ENCODE results near the gene FANCB. TPM values are rescaled to one million over a fixed set of nuclear protein-coding genes. Genes with fewer than 3 reads are reported as not detected.
A peak's percentile ranks its signal among the peaks of the same experiment; 100 is the strongest.

The FANCB gene
- total RNA-seq (1 to 10 TPM; 3.2 to 4.3 (median 3.9) TPM), polyA plus RNA-seq (1 to 10 TPM in 1 of 3 donors, under 1 TPM in 2; 0.54 to 1.2 (median 0.64) TPM)
- long read RNA-seq, donor 1, result 0 reads
- long read RNA-seq, donor 2, result 0 reads

- H3K27ac ChIP-seq, result peak within 1 kb of the TSS; percentile 61 to 94 (median 86)
- no peaks in the 10 kb centered on the region for H3K9me3 ChIP-seq
- TF ChIP-seq POLR2AphosphoS5 (IDR thresholded peaks at IDR 0.05) (peak; percentile 72 to 88 (median 85)), CTCF (IDR thresholded peaks at IDR 0.05 in 8 of 11, conservative IDR thresholded peaks at IDR 0.05 in 3 of 11) (peak in 1 of 11 experiments; percentile 24), POLR2A (IDR thresholded peaks at IDR 0.05) (peak in 1 of 3 donors; percentile 25)
- peaks cover 0 to 33% (median 9%) of the 10 kb centered on the region in 6 donors for H3K4me1 ChIP-seq
- 0 to 50% (median 2%) methylated on average over 7 to 78 of the region's 78 CpGs for WGBS, 5 donors
- DNase-seq, result peak; percentile 98
- peak within 1 kb of the TSS; percentile 45 to 87 (median 54) for H3K4me3 ChIP-seq
- intact Hi-C loops (cut with DNase I; ENCODE audit: low total_unique reads), result no loop called here
- no peaks in the 10 kb centered on the region for H3K36me3 ChIP-seq
- H3K27me3 ChIP-seq (replicated peaks in 1 of 7), result no peaks in the 10 kb centered on the region
Observed at GRCh38 chrX:14872851-14873675, at the start of gene FANCB, which contains the start of gene MOSPD2. Gene FANCB (minus strand): TSS chrX:14873069. CDS start chrX:14865510, 7,559 bp downstream. Gene MOSPD2 (plus strand): TSS chrX:14873421. CDS start chrX:14873529, 108 bp downstream.

- Histone ChIP-seq H3K27ac (no peak overlapping the region), H3K27me3 (replicated peaks in 1 of 7) (no peaks in the 10 kb centered on the region), H3K9me3 (no peaks in the 10 kb centered on the region), H3K36me3 (peaks cover 0 to 32% (median under 1%) of the 10 kb centered on the region in 6 donors), H3K4me3 (no peak overlapping the region), H3K4me1 (no peaks in the 10 kb centered on the region)
- TF ChIP-seq POLR2AphosphoS5 (IDR thresholded peaks at IDR 0.05), result no peak
- TF ChIP-seq CTCF (IDR thresholded peaks at IDR 0.05 in 8 of 11, conservative IDR thresholded peaks at IDR 0.05 in 3 of 11), result no peak
- intact Hi-C loops (cut with DNase I; ENCODE audit: low total_unique reads), result no loop called here
- no peak for DNase-seq
- WGBS, 5 donors, result 77 to 93% (median 92%) methylated on average over 6 of the region's 6 CpGs
Observed at GRCh38 chrX:14922437-14922836, 49.6 kb upstream of the FANCB start.

GRCh38 chrX:14920196-14920595, 47.3 kb upstream of the FANCB start:
- TF ChIP-seq POLR2A (IDR thresholded peaks at IDR 0.05) (no peak), CTCF (IDR thresholded peaks at IDR 0.05 in 8 of 11, conservative IDR thresholded peaks at IDR 0.05 in 3 of 11) (no peak), POLR2AphosphoS5 (IDR thresholded peaks at IDR 0.05) (no peak)
- no peaks in the 10 kb centered on the region for H3K9me3 ChIP-seq
- no peak overlapping the region for H3K27ac ChIP-seq
- DNase-seq, result no peak
- H3K4me1 ChIP-seq, result no peaks in the 10 kb centered on the region
- intact Hi-C loops (cut with DNase I; ENCODE audit: low total_unique reads), result no loop called here
- no peaks in the 10 kb centered on the region for H3K27me3 ChIP-seq (replicated peaks in 1 of 7)
- no peak overlapping the region for H3K4me3 ChIP-seq
- WGBS, 5 donors, result 89 to 100% (median 96%) methylated on average over 2 of the region's 2 CpGs
- peaks cover 0 to 54% (median 13%) of the 10 kb centered on the region in 6 donors for H3K36me3 ChIP-seq

- Histone ChIP-seq H3K27ac (no peak overlapping the region), H3K4me1 (no peaks in the 10 kb centered on the region), H3K27me3 (replicated peaks in 1 of 7) (no peaks in the 10 kb centered on the region), H3K9me3 (no peaks in the 10 kb centered on the region), H3K4me3 (no peak overlapping the region), H3K36me3 (peaks cover 0 to 62% (median 13%) of the 10 kb centered on the region in 6 donors)
- no peak for TF ChIP-seq POLR2A (IDR thresholded peaks at IDR 0.05)
- intact Hi-C loops (cut with DNase I; ENCODE audit: low total_unique reads), result no loop called here
- DNase-seq, result no peak
- WGBS, 5 donors, result 8 to 37% (median 29%) methylated on average over 2 of the region's 2 CpGs
Observed at GRCh38 chrX:14919407-14919806, 46.5 kb upstream of the FANCB start.
